Spleen (tissue), 7 donors: ENCODE results near the gene TMEM63B.
A peak's percentile ranks its signal among the peaks of the same experiment; 100 is the strongest.

Source experiments
- POLR2A ChIP-seq, 3 donors: fragments of 450-650 bp; IDR thresholded peaks; one replicate each; pipeline ENCODE4 v1.5.1; 2017; ENCODE audit warnings: antibody characterized with exemption in 3 of 3, mild to moderate bottlenecking in 1 of 3
- POLR2AphosphoS5 ChIP-seq, 3 donors: sonication (generic); formaldehyde crosslinking; IDR thresholded peaks; one replicate each; pipeline ENCODE4 v1.5.1; 2017; ENCODE audit warnings: antibody characterized with exemption in 3 of 3
- TF ChIP-seq, protein P1 (sequence below), 11 experiments: fragments of 200-600 bp in 7 of 11; fragments of 450-650 bp in 4 of 11; sonication (generic) in 4 of 11; IDR thresholded peaks in 8 of 11; conservative IDR thresholded peaks in 3 of 11; 1 replicate in 7 of 11; 2 replicates in 4 of 11; pipeline versions ENCODE4 v1.4.0 to v1.8.0; 2016 to 2021; ENCODE audit warnings: antibody characterized with exemption in 11 of 11, inconsistent platforms in 4 of 11, mild to moderate bottlenecking in 1 of 11
- donor health status: DM: no; HTN: no; CAD: no; lungs with moderate emphysema.
- donor health status: DM: no; HTN: no; CAD: no.
- donor health status: DM: no; HTN: no; CAD: no.

DNA sequence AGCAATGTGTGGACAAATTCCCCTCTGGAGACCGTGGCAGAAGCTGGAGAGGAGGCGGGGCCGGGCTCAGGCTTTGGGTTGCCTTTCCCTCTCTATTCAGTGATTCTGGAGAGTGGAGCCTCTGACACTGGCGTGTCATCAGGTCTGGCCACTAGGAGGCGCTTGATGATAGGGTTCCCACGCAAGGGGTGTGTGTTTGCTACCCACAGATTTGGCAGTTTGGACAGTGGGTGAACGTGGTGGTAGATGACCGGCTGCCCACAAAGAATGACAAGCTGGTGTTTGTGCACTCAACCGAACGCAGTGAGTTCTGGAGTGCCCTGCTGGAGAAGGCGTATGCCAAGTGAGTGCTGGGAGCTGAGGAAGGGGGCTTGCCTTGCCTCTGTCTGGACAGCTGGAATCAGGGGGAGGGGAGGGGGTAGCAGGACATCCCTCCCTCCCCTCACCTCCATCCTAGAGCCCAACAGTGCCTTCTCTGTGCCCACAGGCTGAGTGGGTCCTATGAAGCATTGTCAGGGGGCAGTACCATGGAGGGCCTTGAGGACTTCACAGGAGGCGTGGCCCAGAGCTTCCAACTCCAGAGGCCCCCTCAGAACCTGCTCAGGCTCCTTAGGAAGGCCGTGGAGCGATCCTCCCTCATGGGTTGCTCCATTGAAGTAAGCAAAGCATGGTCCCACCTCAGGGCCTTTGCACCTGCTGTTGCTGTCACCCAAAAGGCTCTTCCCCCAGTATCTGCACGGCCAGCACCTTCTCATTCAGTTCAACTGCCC lies 45.6 kb downstream of the TMEM63B start:
- TF ChIP-seq, protein P1, sequence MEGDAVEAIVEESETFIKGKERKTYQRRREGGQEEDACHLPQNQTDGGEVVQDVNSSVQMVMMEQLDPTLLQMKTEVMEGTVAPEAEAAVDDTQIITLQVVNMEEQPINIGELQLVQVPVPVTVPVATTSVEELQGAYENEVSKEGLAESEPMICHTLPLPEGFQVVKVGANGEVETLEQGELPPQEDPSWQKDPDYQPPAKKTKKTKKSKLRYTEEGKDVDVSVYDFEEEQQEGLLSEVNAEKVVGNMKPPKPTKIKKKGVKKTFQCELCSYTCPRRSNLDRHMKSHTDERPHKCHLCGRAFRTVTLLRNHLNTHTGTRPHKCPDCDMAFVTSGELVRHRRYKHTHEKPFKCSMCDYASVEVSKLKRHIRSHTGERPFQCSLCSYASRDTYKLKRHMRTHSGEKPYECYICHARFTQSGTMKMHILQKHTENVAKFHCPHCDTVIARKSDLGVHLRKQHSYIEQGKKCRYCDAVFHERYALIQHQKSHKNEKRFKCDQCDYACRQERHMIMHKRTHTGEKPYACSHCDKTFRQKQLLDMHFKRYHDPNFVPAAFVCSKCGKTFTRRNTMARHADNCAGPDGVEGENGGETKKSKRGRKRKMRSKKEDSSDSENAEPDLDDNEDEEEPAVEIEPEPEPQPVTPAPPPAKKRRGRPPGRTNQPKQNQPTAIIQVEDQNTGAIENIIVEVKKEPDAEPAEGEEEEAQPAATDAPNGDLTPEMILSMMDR (IDR thresholded peaks at IDR 0.05 in 8 of 11, conservative IDR thresholded peaks at IDR 0.05 in 3 of 11), result peak; percentile 71 to 94 (median 88)
- no peak for TF ChIP-seq POLR2A (IDR thresholded peaks at IDR 0.05)
- TF ChIP-seq POLR2AphosphoS5 (IDR thresholded peaks at IDR 0.05), result peak in 2 of 3 donors; percentile 21 to 49
